Panc1 (cell line): ENCODE measurements around the gene ST3GAL5. TPM values are rescaled to one million over a fixed set of nuclear protein-coding genes. Genes with fewer than 3 reads are reported as not detected.

Source experiments
- ATAC-seq: fragments of 200-7000 bp; cut with Tn5 transposase; 2 replicates; pipeline ENCODE4 v1.9.1; 2020; ENCODE audit warnings: mild to moderate bottlenecking, moderate library complexity
- BruUV-seq: library from RNA; stranded (reverse); fragments of 400-500 nt; replicated peaks from 2 replicates; lab custom pipeline; 2021; lab: Mats Ljungman, UMichigan
- CTCF ChIA-PET: fragments of 300-600 bp; sonication (Branson Sonifier 250); formaldehyde crosslinking; loops from one replicate; lab custom pipeline; 2022; ENCODE audit warnings: antibody characterized with exemption; lab: Charles Lee
- POLR2A ChIA-PET: fragments of 300-600 bp; sonication (Branson Sonifier 250); formaldehyde crosslinking; loops from one replicate; lab custom pipeline; 2022; ENCODE audit warnings: antibody characterized with exemption; lab: Charles Lee
- DNase-seq: peaks from one replicate; pipeline ENCODE4 v3.0.0-alpha.2; 2010; ENCODE audit warnings: low read depth, low spot score
- H3K27ac ChIP-seq: 2 replicates; pipeline ENCODE4 v1.5.1; 2011; ENCODE audit warnings: mild to moderate bottlenecking, low read length, inconsistent platforms
- H3K27me3 ChIP-seq: fragments of 200-500 bp; sonication (Bioruptor generic); 2 replicates; pipeline ENCODE4 v1.6.0; 2014; ENCODE audit warnings: low read length, inconsistent platforms; ENCODE audit not compliant: control insufficient read depth, insufficient read depth
- H3K36me3 ChIP-seq: fragments of 200-500 bp; sonication (Bioruptor generic); 2 replicates; pipeline ENCODE4 v1.5.1; 2014; ENCODE audit warnings: inconsistent platforms, mild to moderate bottlenecking, low read length, moderate library complexity; ENCODE audit not compliant: control insufficient read depth, insufficient read depth
- H3K4me1 ChIP-seq: 2 replicates; pipeline ENCODE4 v1.5.1; 2011; ENCODE audit warnings: inconsistent platforms, mild to moderate bottlenecking, low read length, moderate library complexity; ENCODE audit not compliant: control insufficient read depth, insufficient read depth
- H3K4me3 ChIP-seq, 2 experiments: 2 replicates each; pipeline ENCODE4 v1.5.1; 2011 to 2012; ENCODE audit warnings: low read depth in 2 of 2, low read length in 2 of 2, mild to moderate bottlenecking in 2 of 2, inconsistent platforms in 1 of 2, moderate library complexity in 1 of 2
- H3K9me3 ChIP-seq: fragments of 200-500 bp; sonication (Bioruptor generic); 2 replicates; pipeline ENCODE4 v1.5.1; 2014; ENCODE audit warnings: low read depth, mild to moderate bottlenecking, inconsistent platforms, low read length, moderate library complexity; ENCODE audit not compliant: control insufficient read depth, insufficient read depth
- CTCF ChIP-seq: fragments of 450-650 bp; IDR thresholded peaks from 2 replicates; pipeline ENCODE4 v1.5.1; 2017; ENCODE audit warnings: mild to moderate bottlenecking
- POLR2AphosphoS5 ChIP-seq: IDR thresholded peaks from 2 replicates; pipeline ENCODE4 v1.6.1; 2012; ENCODE audit warnings: mild to moderate bottlenecking, low read depth, low read length, moderate library complexity
- SIN3A ChIP-seq: IDR thresholded peaks from 2 replicates; pipeline ENCODE4 v1.6.1; 2012; ENCODE audit warnings: low read depth, mild to moderate bottlenecking, low read length, moderate library complexity, borderline replicate concordance; ENCODE audit not compliant: insufficient read depth
- TCF7L2 ChIP-seq: IDR thresholded peaks from 2 replicates; pipeline ENCODE4 v1.6.1; 2011; ENCODE audit warnings: mild to moderate bottlenecking, low read depth, low read length, inconsistent platforms
- in situ Hi-C: cut with HindIII; loops from 2 replicates; pipeline ENCODE4 v1.10.0; 2016; ENCODE audit warnings: low sequenced_read_pairs, low pct_unique_long_range_greater_than_20kb
- intact Hi-C: fragments of 100-400 bp; cut with micrococcal nuclease; formaldehyde crosslinking; loops from one replicate; pipeline ENCODE4 v1.10.0; 2022; ENCODE audit not compliant: unreplicated experiment
- total RNA-seq: library from RNA; stranded (reverse); gene quantifications from one replicate; pipeline ENCODE4 v1.2.1, GENCODE V29; 2021; ENCODE audit not compliant: unreplicated experiment
- TF ChIP-seq, protein P1 (sequence below), 2 experiments: IDR thresholded peaks; 2 replicates each; pipeline ENCODE4 v1.6.1; 2011 to 2012; ENCODE audit warnings: low read depth in 2 of 2, control low read depth in 1 of 2, low read length in 1 of 2, mild to moderate bottlenecking in 1 of 2, moderate library complexity in 1 of 2; ENCODE audit not compliant: insufficient read depth in 1 of 2

ST3GAL5 gene
- total RNA-seq, 1 experiment from 2014 or later = 5.0 TPM

DNA sequence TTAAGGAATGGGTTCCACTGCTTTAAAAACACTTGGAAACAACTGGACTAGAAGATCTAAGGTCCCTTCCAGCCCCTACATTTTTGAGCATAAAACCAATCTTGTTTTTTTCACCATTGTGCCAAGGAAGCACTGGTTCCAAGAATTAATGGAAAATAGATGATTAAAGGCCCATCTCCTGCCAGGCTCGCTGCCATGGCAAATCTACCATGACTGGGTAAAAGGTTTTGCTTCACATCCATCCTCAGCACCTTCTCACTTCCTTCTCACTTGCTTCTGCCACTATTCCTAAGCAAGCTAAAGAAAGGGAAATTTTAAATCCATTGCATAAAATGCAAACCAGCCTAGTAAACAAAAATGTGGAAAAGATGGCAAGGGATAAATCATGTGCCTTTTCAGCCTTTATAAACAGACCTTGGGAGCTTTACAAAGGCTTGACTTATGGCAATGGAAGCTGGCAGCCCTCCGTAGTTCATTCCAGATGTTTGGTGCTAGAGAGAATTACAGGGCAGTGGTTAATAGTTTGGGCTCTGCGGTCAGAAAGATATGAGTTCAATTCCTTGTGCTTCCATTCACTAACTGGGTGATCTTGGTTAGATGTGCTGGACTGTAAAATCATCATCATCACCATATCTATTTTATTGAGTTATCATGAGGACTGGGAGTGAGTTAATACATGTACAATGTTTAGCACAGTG is 27.0 kb upstream of the ST3GAL5 start:
- POLR2A ChIA-PET = no interaction called here

GRCh38 chr2:85914922-85915321 is 26.1 kb upstream of the ST3GAL5 start:
- ChIA-PET POLR2A (no interaction called here), CTCF (no interaction called here)
- DNase-seq (no peak), ATAC-seq (no peak)
- Histone ChIP-seq H3K36me3 (no peaks in the 10 kb centered on the region), H3K27me3 (no peaks in the 10 kb centered on the region), H3K9me3 (no peaks in the 10 kb centered on the region), H3K4me1 (no peaks in the 10 kb centered on the region), H3K27ac (no peak overlapping the region), H3K4me3 (no peak overlapping the region)
- intact Hi-C loops (no loop called here), in situ Hi-C loops (no loop called here)
- TF ChIP-seq SIN3A (no peak), POLR2AphosphoS5 (no peak), TCF7L2 (no peak), CTCF (no peak)
- TF ChIP-seq, protein P1, sequence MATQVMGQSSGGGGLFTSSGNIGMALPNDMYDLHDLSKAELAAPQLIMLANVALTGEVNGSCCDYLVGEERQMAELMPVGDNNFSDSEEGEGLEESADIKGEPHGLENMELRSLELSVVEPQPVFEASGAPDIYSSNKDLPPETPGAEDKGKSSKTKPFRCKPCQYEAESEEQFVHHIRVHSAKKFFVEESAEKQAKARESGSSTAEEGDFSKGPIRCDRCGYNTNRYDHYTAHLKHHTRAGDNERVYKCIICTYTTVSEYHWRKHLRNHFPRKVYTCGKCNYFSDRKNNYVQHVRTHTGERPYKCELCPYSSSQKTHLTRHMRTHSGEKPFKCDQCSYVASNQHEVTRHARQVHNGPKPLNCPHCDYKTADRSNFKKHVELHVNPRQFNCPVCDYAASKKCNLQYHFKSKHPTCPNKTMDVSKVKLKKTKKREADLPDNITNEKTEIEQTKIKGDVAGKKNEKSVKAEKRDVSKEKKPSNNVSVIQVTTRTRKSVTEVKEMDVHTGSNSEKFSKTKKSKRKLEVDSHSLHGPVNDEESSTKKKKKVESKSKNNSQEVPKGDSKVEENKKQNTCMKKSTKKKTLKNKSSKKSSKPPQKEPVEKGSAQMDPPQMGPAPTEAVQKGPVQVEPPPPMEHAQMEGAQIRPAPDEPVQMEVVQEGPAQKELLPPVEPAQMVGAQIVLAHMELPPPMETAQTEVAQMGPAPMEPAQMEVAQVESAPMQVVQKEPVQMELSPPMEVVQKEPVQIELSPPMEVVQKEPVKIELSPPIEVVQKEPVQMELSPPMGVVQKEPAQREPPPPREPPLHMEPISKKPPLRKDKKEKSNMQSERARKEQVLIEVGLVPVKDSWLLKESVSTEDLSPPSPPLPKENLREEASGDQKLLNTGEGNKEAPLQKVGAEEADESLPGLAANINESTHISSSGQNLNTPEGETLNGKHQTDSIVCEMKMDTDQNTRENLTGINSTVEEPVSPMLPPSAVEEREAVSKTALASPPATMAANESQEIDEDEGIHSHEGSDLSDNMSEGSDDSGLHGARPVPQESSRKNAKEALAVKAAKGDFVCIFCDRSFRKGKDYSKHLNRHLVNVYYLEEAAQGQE (IDR thresholded peaks at IDR 0.05; ENCODE audit: insufficient read depth in 1 of 2, low read depth in 2 of 2, low read length in 1 of 2) = no peak
- BruUV-seq = no TSS peak

More for the DNA sequence above, 27.0 kb upstream of the ST3GAL5 start:
- DNase-seq = no peak
- no TSS peak for BruUV-seq
- intact Hi-C loops (no loop called here), in situ Hi-C loops (no loop called here)
- no peak for TF ChIP-seq POLR2AphosphoS5
- TF ChIP-seq TCF7L2 = no peak
- TF ChIP-seq SIN3A = no peak
- TF ChIP-seq, protein P1 (IDR thresholded peaks at IDR 0.05; ENCODE audit: insufficient read depth in 1 of 2, low read depth in 2 of 2, low read length in 1 of 2) = no peak
- no peak for TF ChIP-seq CTCF
- Histone ChIP-seq H3K4me1 (no peaks in the 10 kb centered on the region), H3K36me3 (no peaks in the 10 kb centered on the region), H3K27me3 (no peaks in the 10 kb centered on the region), H3K9me3 (no peaks in the 10 kb centered on the region), H3K27ac (no peak overlapping the region), H3K4me3 (no peak overlapping the region)
- ATAC-seq = no peak
- CTCF ChIA-PET = interaction anchor here (0.5 kb wide), 1 partner anchor 27 kb away, joined by 3 read pairs; the partner anchor contains the start of gene ST3GAL5
